ENCODE results near the gene NAA30.

The NAA30 gene

GRCh38 chr14:57405562-57405961, 15.2 kb downstream of the NAA30 start:
- TF ChIP-seq CTCF (IDR thresholded peaks at IDR 0.05) = no peak

GRCh38 chr14:57408037-57408436, 17.7 kb downstream of the NAA30 start:
- no peak for TF ChIP-seq CTCF (IDR thresholded peaks at IDR 0.05)

GRCh38 chr14:57408634-57409033, 18.2 kb downstream of the NAA30 start:
- no peak for TF ChIP-seq CTCF (IDR thresholded peaks at IDR 0.05)

- TF ChIP-seq CTCF (IDR thresholded peaks at IDR 0.05) = no peak
These were observed 22.0 kb downstream of the NAA30 start for GRCh38 chr14:57412341-57412740.

- TF ChIP-seq CTCF (IDR thresholded peaks at IDR 0.05) = no peak
These were observed 23.5 kb downstream of the NAA30 start for GRCh38 chr14:57413849-57414248.

GRCh38 chr14:57417228-57417627, 26.8 kb downstream of the NAA30 start:
- TF ChIP-seq CTCF (IDR thresholded peaks at IDR 0.05) = no peak

- no peak for TF ChIP-seq CTCF (IDR thresholded peaks at IDR 0.05)
These were observed 28.6 kb downstream of the NAA30 start for GRCh38 chr14:57418999-57419398.

- no peak for TF ChIP-seq CTCF (IDR thresholded peaks at IDR 0.05)
These were observed 29.6 kb downstream of the NAA30 start for GRCh38 chr14:57420033-57420432.

All from LNCAP (cell line).